ENCODE results near the gene ADGRF5. TPM values are rescaled to one million over a fixed set of nuclear protein-coding genes. Genes with fewer than 3 reads are reported as not detected.
"Not testable (repeated sequence)": the region's sequence is repeated elsewhere in the genome, so short reads cannot be mapped to it uniquely, and the experiment has no call there.

ADGRF5 gene
- total RNA-seq, 3 donors from 2014 or later (not counting 1 experiment from before 2014, with no cell fraction given) = not detected

- Histone ChIP-seq H3K27ac (ENCODE audit: low read length) (no peak overlapping the region), H3K4me3 (ENCODE audit: low read length) (no peak overlapping the region), H3K27me3 (ENCODE audit: control insufficient read depth, insufficient read depth, low read length) (no peaks in the 10 kb centered on the region), H3K4me1 (ENCODE audit: control insufficient read depth, insufficient read depth, low read length) (no peaks in the 10 kb centered on the region), H3K9me3 (ENCODE audit: control insufficient read depth, insufficient read depth, low read length) (peaks cover 7% of the 10 kb centered on the region), H3K36me3 (ENCODE audit: control insufficient read depth, insufficient read depth, low read length) (no peaks in the 10 kb centered on the region)
- no peak for TF ChIP-seq CTCF (IDR thresholded peaks at IDR 0.05)
- peaks cover 9 to 12% of the 10 kb centered on the region in 2 donors for H3K27me3 Mint-ChIP-seq (ENCODE audit: low read depth in 2 of 2)
- H3K4me1 Mint-ChIP-seq = peaks cover 6% of the 10 kb centered on the region in 2 donors
- H3K36me3 Mint-ChIP-seq = peaks cover 14% of the 10 kb centered on the region
- intact Hi-C loops (cut with micrococcal nuclease) = loop anchor here (10.0 kb wide), 1 partner anchor 200 kb away; the partner anchor contains the start of gene ADGRF1
- peaks cover 6 to 10% of the 10 kb centered on the region in 2 donors for H3K9me3 Mint-ChIP-seq
- WGBS (ENCODE audit: insufficient coverage) = 79% methylated on average over 3 of the region's 5 CpGs
- ATAC-seq (no peak), DNase-seq (no peak)
- H3K27ac Mint-ChIP-seq = no peak overlapping the region
- no peak overlapping the region for H3K4me3 Mint-ChIP-seq
Observed at GRCh38 chr6:46845126-46845525, 76.6 kb downstream of the ADGRF5 start.

GRCh38 chr6:46842252-46842846 is 79.4 kb downstream of the ADGRF5 start:
- ATAC-seq; H3K27me3 ChIP-seq (ENCODE audit: control insufficient read depth, insufficient read depth, low read length); H3K4me1 ChIP-seq (ENCODE audit: control insufficient read depth, insufficient read depth, low read length); H3K4me1 Mint-ChIP-seq; H3K9me3 Mint-ChIP-seq; H3K36me3 ChIP-seq (ENCODE audit: control insufficient read depth, insufficient read depth, low read length); H3K27ac Mint-ChIP-seq; DNase-seq; H3K4me3 Mint-ChIP-seq; H3K4me3 ChIP-seq (ENCODE audit: low read length); H3K27me3 Mint-ChIP-seq (ENCODE audit: low read depth in 2 of 2); H3K27ac ChIP-seq (ENCODE audit: low read length); H3K9me3 ChIP-seq (ENCODE audit: control insufficient read depth, insufficient read depth, low read length): not testable (repeated sequence)
- intact Hi-C loops (cut with micrococcal nuclease) = loop anchor here (10.0 kb wide), 1 partner anchor 202 kb away; the partner anchor contains the start of gene ADGRF1
- peaks cover 14% of the 10 kb centered on the region for H3K36me3 Mint-ChIP-seq
- WGBS (ENCODE audit: insufficient coverage) = 95% methylated on average over 4 of the region's 6 CpGs

- H3K4me3 Mint-ChIP-seq = no peak overlapping the region
- Histone ChIP-seq H3K9me3 (ENCODE audit: control insufficient read depth, insufficient read depth, low read length) (peaks cover 7% of the 10 kb centered on the region), H3K27ac (ENCODE audit: low read length) (no peak overlapping the region), H3K4me1 (ENCODE audit: control insufficient read depth, insufficient read depth, low read length) (no peaks in the 10 kb centered on the region), H3K36me3 (ENCODE audit: control insufficient read depth, insufficient read depth, low read length) (no peaks in the 10 kb centered on the region), H3K27me3 (ENCODE audit: control insufficient read depth, insufficient read depth, low read length) (no peaks in the 10 kb centered on the region), H3K4me3 (ENCODE audit: low read length) (no peak overlapping the region)
- DNase-seq = no peak
- H3K9me3 Mint-ChIP-seq = peaks cover 6 to 8% of the 10 kb centered on the region in 2 donors
- no peaks in the 10 kb centered on the region for H3K4me1 Mint-ChIP-seq
- 97% methylated on average over 2 of the region's 2 CpGs for WGBS (ENCODE audit: insufficient coverage)
- peaks cover 13% of the 10 kb centered on the region for H3K36me3 Mint-ChIP-seq
- no peak for ATAC-seq
- peaks cover 0 to 7% of the 10 kb centered on the region in 2 donors for H3K27me3 Mint-ChIP-seq (ENCODE audit: low read depth in 2 of 2)
- intact Hi-C loops (cut with micrococcal nuclease) = no loop called here
- no peak for TF ChIP-seq CTCF (IDR thresholded peaks at IDR 0.05)
- H3K27ac Mint-ChIP-seq = no peak overlapping the region
Observed at GRCh38 chr6:46838033-46838432, 83.7 kb downstream of the ADGRF5 start.

GRCh38 chr6:46834991-46835390 is 86.7 kb downstream of the ADGRF5 start:
- H3K27ac Mint-ChIP-seq; H3K9me3 ChIP-seq (ENCODE audit: control insufficient read depth, insufficient read depth, low read length); DNase-seq; H3K4me1 Mint-ChIP-seq; intact Hi-C loops (cut with micrococcal nuclease); H3K9me3 Mint-ChIP-seq; H3K4me1 ChIP-seq (ENCODE audit: control insufficient read depth, insufficient read depth, low read length); H3K27me3 ChIP-seq (ENCODE audit: control insufficient read depth, insufficient read depth, low read length); H3K4me3 Mint-ChIP-seq; ATAC-seq; H3K36me3 ChIP-seq (ENCODE audit: control insufficient read depth, insufficient read depth, low read length); H3K36me3 Mint-ChIP-seq; H3K27ac ChIP-seq (ENCODE audit: low read length); H3K4me3 ChIP-seq (ENCODE audit: low read length): not testable (repeated sequence)
- 96% methylated on average over 2 of the region's 2 CpGs for WGBS (ENCODE audit: insufficient coverage)
- H3K27me3 Mint-ChIP-seq (ENCODE audit: low read depth in 2 of 2) = peaks cover 0 to 17% of the 10 kb centered on the region in 2 donors

- H3K36me3 Mint-ChIP-seq; H3K4me3 ChIP-seq (ENCODE audit: low read length); intact Hi-C loops (cut with micrococcal nuclease); ATAC-seq; H3K36me3 ChIP-seq (ENCODE audit: control insufficient read depth, insufficient read depth, low read length); H3K9me3 ChIP-seq (ENCODE audit: control insufficient read depth, insufficient read depth, low read length); H3K4me3 Mint-ChIP-seq; H3K27ac Mint-ChIP-seq; DNase-seq; H3K4me1 Mint-ChIP-seq; H3K9me3 Mint-ChIP-seq; H3K4me1 ChIP-seq (ENCODE audit: control insufficient read depth, insufficient read depth, low read length); H3K27ac ChIP-seq (ENCODE audit: low read length); H3K27me3 ChIP-seq (ENCODE audit: control insufficient read depth, insufficient read depth, low read length): not testable (repeated sequence)
- H3K27me3 Mint-ChIP-seq (ENCODE audit: low read depth in 2 of 2) = peaks cover 0 to 17% of the 10 kb centered on the region in 2 donors
- WGBS (ENCODE audit: insufficient coverage) = 64% methylated on average over 6 of the region's 7 CpGs
Observed at GRCh38 chr6:46834257-46834916, 87.4 kb downstream of the ADGRF5 start.

Measured in natural killer cell (primary cell).